Measurements from ENCODE around the gene TMEM178B.

TMEM178B gene

DNA sequence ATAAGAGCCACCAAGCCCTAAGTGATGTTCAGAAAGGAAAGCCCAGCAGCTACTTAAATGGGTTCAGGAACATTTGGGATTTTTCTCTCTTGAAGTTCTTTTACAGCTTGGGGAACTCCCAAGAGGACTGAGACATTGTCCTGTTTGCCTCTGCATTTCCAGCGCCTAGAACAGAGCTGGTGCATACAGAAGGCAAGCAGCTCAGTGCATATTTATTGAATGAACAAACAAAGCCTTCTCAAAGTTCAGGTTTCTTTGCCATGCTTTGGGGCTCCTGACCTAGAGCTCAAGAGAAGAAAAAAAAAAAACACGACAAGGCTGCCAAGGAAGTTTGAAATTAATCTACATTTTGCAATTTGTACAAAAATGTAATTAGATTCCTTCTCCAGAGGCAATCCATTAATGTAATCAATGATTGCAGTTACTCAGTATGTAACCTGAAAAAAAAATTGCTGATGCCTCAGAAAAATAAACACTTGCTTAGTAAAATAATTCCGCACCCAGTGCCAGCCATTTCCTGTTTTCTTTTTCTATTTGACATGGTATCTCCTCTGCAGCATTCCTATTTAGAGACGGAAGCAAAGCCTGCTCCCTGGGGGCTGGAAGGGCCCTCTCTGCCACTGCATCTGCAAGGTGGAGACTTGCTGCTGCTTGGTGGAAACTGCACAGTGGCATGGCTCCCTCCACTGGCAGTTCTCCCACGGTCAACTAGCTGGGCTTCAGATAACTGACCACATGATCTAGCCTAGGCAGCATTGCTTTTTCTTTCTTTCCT lies 157.3 kb downstream of the TMEM178B start:
- Histone ChIP-seq H3K4me2 (ENCODE audit: low read length) (no peak overlapping the region), H3K27ac (ENCODE audit: low read depth, low read length) (no peak overlapping the region), H3K9me2 (replicated peaks; ENCODE audit: control insufficient read depth, low read length) (no peaks in the 10 kb centered on the region), H3K4me1 (ENCODE audit: control insufficient read depth, low read length) (no peaks in the 10 kb centered on the region), H4K20me1 (ENCODE audit: control insufficient read depth, insufficient read depth, low read depth, low read length) (no peaks in the 10 kb centered on the region), H3F3A (ENCODE audit: control insufficient read depth, insufficient read depth) (no peaks in the 10 kb centered on the region), H3K27me3 (ENCODE audit: control insufficient read depth, low read length) (peaks cover 2% of the 10 kb centered on the region; the same call in 1 of the 2 replicates), H3K36me3 (ENCODE audit: control insufficient read depth, low read length) (no peaks in the 10 kb centered on the region), H3K9me3 (ENCODE audit: control insufficient read depth, insufficient read depth, low read length) (no peaks in the 10 kb centered on the region), H3K4me3 (ENCODE audit: low read length) (no peak overlapping the region), H3K79me2 (ENCODE audit: control insufficient read depth, low read length) (no peaks in the 10 kb centered on the region)
- TF ChIP-seq, protein P1, sequence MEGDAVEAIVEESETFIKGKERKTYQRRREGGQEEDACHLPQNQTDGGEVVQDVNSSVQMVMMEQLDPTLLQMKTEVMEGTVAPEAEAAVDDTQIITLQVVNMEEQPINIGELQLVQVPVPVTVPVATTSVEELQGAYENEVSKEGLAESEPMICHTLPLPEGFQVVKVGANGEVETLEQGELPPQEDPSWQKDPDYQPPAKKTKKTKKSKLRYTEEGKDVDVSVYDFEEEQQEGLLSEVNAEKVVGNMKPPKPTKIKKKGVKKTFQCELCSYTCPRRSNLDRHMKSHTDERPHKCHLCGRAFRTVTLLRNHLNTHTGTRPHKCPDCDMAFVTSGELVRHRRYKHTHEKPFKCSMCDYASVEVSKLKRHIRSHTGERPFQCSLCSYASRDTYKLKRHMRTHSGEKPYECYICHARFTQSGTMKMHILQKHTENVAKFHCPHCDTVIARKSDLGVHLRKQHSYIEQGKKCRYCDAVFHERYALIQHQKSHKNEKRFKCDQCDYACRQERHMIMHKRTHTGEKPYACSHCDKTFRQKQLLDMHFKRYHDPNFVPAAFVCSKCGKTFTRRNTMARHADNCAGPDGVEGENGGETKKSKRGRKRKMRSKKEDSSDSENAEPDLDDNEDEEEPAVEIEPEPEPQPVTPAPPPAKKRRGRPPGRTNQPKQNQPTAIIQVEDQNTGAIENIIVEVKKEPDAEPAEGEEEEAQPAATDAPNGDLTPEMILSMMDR (IDR thresholded peaks at IDR 0.05; ENCODE audit: low read depth, low read length, poor library complexity, severe bottlenecking): no peak
- TF ChIP-seq EZH2phosphoT487 (IDR thresholded peaks at IDR 0.05; ENCODE audit: borderline replicate concordance, low read length): no peak

DNA sequence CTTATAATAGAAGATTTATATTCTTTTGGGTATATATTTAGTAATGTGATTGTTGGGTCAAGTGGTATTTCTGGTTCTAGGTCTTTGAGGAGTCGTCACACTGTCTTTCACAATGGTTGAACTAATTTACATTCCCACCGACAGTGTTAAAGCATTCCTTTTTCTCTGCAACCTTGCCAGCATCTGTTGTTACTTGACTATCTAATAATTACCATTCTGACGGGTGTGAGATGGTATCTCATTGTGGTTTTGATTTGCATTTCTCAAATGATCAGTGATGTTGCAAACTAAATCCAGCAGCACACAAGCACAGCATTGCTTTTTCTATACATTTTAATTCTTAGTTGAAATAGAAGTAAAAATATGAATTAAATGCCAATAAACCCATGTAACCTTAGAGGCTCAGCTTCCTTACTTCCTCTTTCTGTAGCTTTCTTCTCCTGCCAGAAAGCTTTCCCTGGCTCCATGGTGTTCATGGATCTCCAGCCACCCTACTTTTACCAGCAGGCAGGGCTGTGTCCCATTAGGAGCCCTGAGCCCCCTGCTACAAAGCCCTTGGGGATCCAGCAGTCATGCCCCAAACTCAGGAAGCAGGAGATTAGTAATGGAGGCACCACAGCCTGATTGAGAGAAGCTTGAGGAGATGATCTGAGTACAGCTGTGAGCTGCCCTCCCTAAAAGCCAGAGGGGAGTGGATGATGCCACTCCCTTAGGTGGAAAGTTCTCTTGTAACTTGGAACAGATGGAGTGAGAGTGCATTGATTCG lies 158.6 kb downstream of the TMEM178B start:
- Histone ChIP-seq H4K20me1 (ENCODE audit: control insufficient read depth, insufficient read depth, low read depth, low read length) (no peaks in the 10 kb centered on the region), H3K4me3 (ENCODE audit: low read length) (no peak overlapping the region), H3F3A (ENCODE audit: control insufficient read depth, insufficient read depth) (no peaks in the 10 kb centered on the region), H3K36me3 (ENCODE audit: control insufficient read depth, low read length) (no peaks in the 10 kb centered on the region), H3K9me2 (replicated peaks; ENCODE audit: control insufficient read depth, low read length) (no peaks in the 10 kb centered on the region), H3K4me2 (ENCODE audit: low read length) (no peak overlapping the region), H3K4me1 (ENCODE audit: control insufficient read depth, low read length) (no peaks in the 10 kb centered on the region), H3K27me3 (ENCODE audit: control insufficient read depth, low read length) (peaks cover 2% of the 10 kb centered on the region; the same call in 1 of the 2 replicates), H3K27ac (ENCODE audit: low read depth, low read length) (no peak overlapping the region), H3K9me3 (ENCODE audit: control insufficient read depth, insufficient read depth, low read length) (no peaks in the 10 kb centered on the region), H3K79me2 (ENCODE audit: control insufficient read depth, low read length) (no peaks in the 10 kb centered on the region)
- TF ChIP-seq, protein P1 (IDR thresholded peaks at IDR 0.05; ENCODE audit: low read depth, low read length, poor library complexity, severe bottlenecking): no peak
- TF ChIP-seq EZH2phosphoT487 (IDR thresholded peaks at IDR 0.05; ENCODE audit: borderline replicate concordance, low read length): no peak

- Histone ChIP-seq H3F3A (ENCODE audit: control insufficient read depth, insufficient read depth) (no peaks in the 10 kb centered on the region), H3K27ac (ENCODE audit: low read depth, low read length) (no peak overlapping the region), H3K9me2 (replicated peaks; ENCODE audit: control insufficient read depth, low read length) (no peaks in the 10 kb centered on the region), H3K4me1 (ENCODE audit: control insufficient read depth, low read length) (no peaks in the 10 kb centered on the region), H3K4me3 (ENCODE audit: low read length) (no peak overlapping the region), H4K20me1 (ENCODE audit: control insufficient read depth, insufficient read depth, low read depth, low read length) (no peaks in the 10 kb centered on the region), H3K27me3 (ENCODE audit: control insufficient read depth, low read length) (peaks cover 2% of the 10 kb centered on the region; the same call in 1 of the 2 replicates), H3K9me3 (ENCODE audit: control insufficient read depth, insufficient read depth, low read length) (no peaks in the 10 kb centered on the region), H3K4me2 (ENCODE audit: low read length) (no peak overlapping the region), H3K79me2 (ENCODE audit: control insufficient read depth, low read length) (no peaks in the 10 kb centered on the region), H3K36me3 (ENCODE audit: control insufficient read depth, low read length) (no peaks in the 10 kb centered on the region)
- no peak for TF ChIP-seq EZH2phosphoT487 (IDR thresholded peaks at IDR 0.05; ENCODE audit: borderline replicate concordance, low read length)
- TF ChIP-seq, protein P1 (IDR thresholded peaks at IDR 0.05; ENCODE audit: low read depth, low read length, poor library complexity, severe bottlenecking): no peak
These were observed 160.7 kb downstream of the TMEM178B start for GRCh38 chr7:141234335-141235105.

Measured in DOHH2 (cell line).